Ishikawa (cell line): ENCODE results near the gene TMC3.

Experiments
- EP300 ChIP-seq: IDR thresholded peaks from 2 replicates; pipeline ENCODE4 v1.6.1; 2012; ENCODE audit warnings: borderline replicate concordance
- TAF1 ChIP-seq: IDR thresholded peaks from 2 replicates; pipeline ENCODE4 v1.6.1; 2012; ENCODE audit warnings: low read depth, mild to moderate bottlenecking
- TF ChIP-seq, protein P1 (sequence below): IDR thresholded peaks from 2 replicates; pipeline ENCODE4 v1.6.1; 2012; ENCODE audit warnings: low read depth, mild to moderate bottlenecking

GRCh38 chr15:81315452-81316175 is 58.4 kb downstream of the TMC3 start:
- no peak for TF ChIP-seq EP300
- TF ChIP-seq, protein P1, sequence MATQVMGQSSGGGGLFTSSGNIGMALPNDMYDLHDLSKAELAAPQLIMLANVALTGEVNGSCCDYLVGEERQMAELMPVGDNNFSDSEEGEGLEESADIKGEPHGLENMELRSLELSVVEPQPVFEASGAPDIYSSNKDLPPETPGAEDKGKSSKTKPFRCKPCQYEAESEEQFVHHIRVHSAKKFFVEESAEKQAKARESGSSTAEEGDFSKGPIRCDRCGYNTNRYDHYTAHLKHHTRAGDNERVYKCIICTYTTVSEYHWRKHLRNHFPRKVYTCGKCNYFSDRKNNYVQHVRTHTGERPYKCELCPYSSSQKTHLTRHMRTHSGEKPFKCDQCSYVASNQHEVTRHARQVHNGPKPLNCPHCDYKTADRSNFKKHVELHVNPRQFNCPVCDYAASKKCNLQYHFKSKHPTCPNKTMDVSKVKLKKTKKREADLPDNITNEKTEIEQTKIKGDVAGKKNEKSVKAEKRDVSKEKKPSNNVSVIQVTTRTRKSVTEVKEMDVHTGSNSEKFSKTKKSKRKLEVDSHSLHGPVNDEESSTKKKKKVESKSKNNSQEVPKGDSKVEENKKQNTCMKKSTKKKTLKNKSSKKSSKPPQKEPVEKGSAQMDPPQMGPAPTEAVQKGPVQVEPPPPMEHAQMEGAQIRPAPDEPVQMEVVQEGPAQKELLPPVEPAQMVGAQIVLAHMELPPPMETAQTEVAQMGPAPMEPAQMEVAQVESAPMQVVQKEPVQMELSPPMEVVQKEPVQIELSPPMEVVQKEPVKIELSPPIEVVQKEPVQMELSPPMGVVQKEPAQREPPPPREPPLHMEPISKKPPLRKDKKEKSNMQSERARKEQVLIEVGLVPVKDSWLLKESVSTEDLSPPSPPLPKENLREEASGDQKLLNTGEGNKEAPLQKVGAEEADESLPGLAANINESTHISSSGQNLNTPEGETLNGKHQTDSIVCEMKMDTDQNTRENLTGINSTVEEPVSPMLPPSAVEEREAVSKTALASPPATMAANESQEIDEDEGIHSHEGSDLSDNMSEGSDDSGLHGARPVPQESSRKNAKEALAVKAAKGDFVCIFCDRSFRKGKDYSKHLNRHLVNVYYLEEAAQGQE: no peak
- no peak for TF ChIP-seq TAF1
